Measurements from ENCODE around the gene MEGF8. TPM values are rescaled to one million over a fixed set of nuclear protein-coding genes. Genes with fewer than 3 reads are reported as not detected.
A peak's percentile ranks its signal among the peaks of the same experiment; 100 is the strongest.

MEGF8 gene
- total RNA-seq = 10 to 100 TPM in 1 of 2 donors, 1 to 10 TPM in 1; 9.9 to 24.1 TPM

GRCh38 chr19:42325308-42325895, at the start of gene MEGF8:
MEGF8 (plus strand) TSS chr19:42325635; CDS start chr19:42326244, 609 bp downstream.
- H3K36me3 ChIP-seq (replicated peaks in 1 of 2; ENCODE audit: insufficient read depth in 1 of 2, low read depth in 2 of 2) = no peaks in the 10 kb centered on the region
- DNase-seq (peak; percentile 98 to 99 (median 98)), ATAC-seq (peak; percentile 97)
- TF ChIP-seq CTCF (IDR thresholded peaks at IDR 0.05) (peak; percentile 64 to 98 (median 94)), POLR2A (IDR thresholded peaks at IDR 0.05) (peak; percentile 49 to 84 (median 82))
- intact Hi-C loops (cut with DNase I) = no loop called here
- 0% methylated on average over 8 to 41 of the region's 45 CpGs for WGBS, 2 donors
- no peaks in the 10 kb centered on the region for H3K9me3 ChIP-seq
- H3K27ac ChIP-seq = peak within 1 kb of the TSS; percentile 20 to 72 (median 62)
- peaks cover 37% of the 10 kb centered on the region for H3K4me1 ChIP-seq
- H3K4me3 ChIP-seq = peak within 1 kb of the TSS; percentile 71 to 72
- H3K27me3 ChIP-seq = peaks cover 0 to 14% of the 10 kb centered on the region in 2 donors

GRCh38 chr19:42276284-42276683, 49.2 kb upstream of the MEGF8 start:
- peaks cover 72% of the 10 kb centered on the region for H3K4me1 ChIP-seq
- no peak overlapping the region for H3K4me3 ChIP-seq
- H3K36me3 ChIP-seq (replicated peaks in 1 of 2; ENCODE audit: insufficient read depth in 1 of 2, low read depth in 2 of 2) = no peaks in the 10 kb centered on the region
- H3K27ac ChIP-seq = no peak overlapping the region
- no peaks in the 10 kb centered on the region for H3K9me3 ChIP-seq
- no peaks in the 10 kb centered on the region for H3K27me3 ChIP-seq
- TF ChIP-seq CTCF (IDR thresholded peaks at IDR 0.05) (no peak), POLR2A (IDR thresholded peaks at IDR 0.05) (no peak)
- no peak for ATAC-seq
- DNase-seq = no peak
- intact Hi-C loops (cut with DNase I) = no loop called here
- 53 to 83% methylated on average over 2 to 3 of the region's 3 CpGs for WGBS, 2 donors

GRCh38 chr19:42276821-42277220, 48.6 kb upstream of the MEGF8 start:
- intact Hi-C loops (cut with DNase I) = no loop called here
- no peaks in the 10 kb centered on the region for H3K36me3 ChIP-seq (replicated peaks in 1 of 2; ENCODE audit: insufficient read depth in 1 of 2, low read depth in 2 of 2)
- no peak for ATAC-seq
- H3K9me3 ChIP-seq = no peaks in the 10 kb centered on the region
- no peak overlapping the region for H3K4me3 ChIP-seq
- H3K27ac ChIP-seq = no peak overlapping the region
- H3K4me1 ChIP-seq = peaks cover 72% of the 10 kb centered on the region
- DNase-seq = no peak
- 88 to 91% methylated on average over 4 of the region's 4 CpGs for WGBS, 2 donors
- no peaks in the 10 kb centered on the region for H3K27me3 ChIP-seq
- no peak for TF ChIP-seq CTCF (IDR thresholded peaks at IDR 0.05)
- no peak for TF ChIP-seq POLR2A (IDR thresholded peaks at IDR 0.05)

GRCh38 chr19:42277821-42278451, 47.5 kb upstream of the MEGF8 start:
- H3K27me3 ChIP-seq = no peaks in the 10 kb centered on the region
- ATAC-seq = no peak
- WGBS, 2 donors = 48 to 56% methylated on average over 7 to 10 of the region's 10 CpGs
- peak overlapping the region; percentile 13 to 92 (median 58) for H3K27ac ChIP-seq
- no peaks in the 10 kb centered on the region for H3K9me3 ChIP-seq
- H3K4me1 ChIP-seq = peaks cover 78% of the 10 kb centered on the region
- no peak overlapping the region for H3K4me3 ChIP-seq
- DNase-seq = peak in 2 of 4 donors; percentile 23 to 57
- no peak for TF ChIP-seq POLR2A (IDR thresholded peaks at IDR 0.05)
- no peak for TF ChIP-seq CTCF (IDR thresholded peaks at IDR 0.05)
- H3K36me3 ChIP-seq (replicated peaks in 1 of 2; ENCODE audit: insufficient read depth in 1 of 2, low read depth in 2 of 2) = no peaks in the 10 kb centered on the region
- intact Hi-C loops (cut with DNase I) = no loop called here
